Stomach (tissue), 9 donors: ENCODE data around the gene IL16. TPM values are rescaled to one million over a fixed set of nuclear protein-coding genes. Genes with fewer than 3 reads are reported as not detected.
A peak's percentile ranks its signal among the peaks of the same experiment; 100 is the strongest.

Experiments used
- DNase-seq, 2 donors: peaks; one replicate each; pipeline versions ENCODE4 v3.0.0 to v3.0.0-alpha.2; 2013 to 2019
- H3K27ac ChIP-seq, 5 donors: fragments of 200-600 bp in 4 of 5; sonication (generic) in 4 of 5; one replicate each; pipeline ENCODE4 v1.5.1; 2013 to 2019; ENCODE audit warnings: mild to moderate bottlenecking in 1 of 5, moderate library complexity in 1 of 5
- H3K27me3 ChIP-seq, 3 donors: fragments of 200-600 bp; sonication (generic); one replicate each; pipeline ENCODE4 v1.5.1; 2017 to 2019; ENCODE audit warnings: mixed run types in 1 of 3
- H3K36me3 ChIP-seq, 4 donors: fragments of 200-600 bp; sonication (generic); 1 replicate in 3 of 4; 2 replicates in 1 of 4; pipeline ENCODE4 v1.5.1; 2016 to 2019
- H3K4me1 ChIP-seq, 4 donors: fragments of 200-600 bp; sonication (generic); one replicate each; pipeline ENCODE4 v1.5.1; 2016 to 2019
- H3K4me3 ChIP-seq, 4 donors: fragments of 200-600 bp; sonication (generic) in 3 of 4; one replicate each; pipeline ENCODE4 v1.5.1; 2016 to 2019; ENCODE audit warnings: mild to moderate bottlenecking in 1 of 4
- H3K9me3 ChIP-seq, 4 donors: fragments of 200-600 bp; sonication (generic); one replicate each; pipeline ENCODE4 v1.5.1; 2016 to 2019
- CTCF ChIP-seq, 7 experiments: fragments of 450-650 bp in 4 of 7; fragments of 200-600 bp in 3 of 7; sonication (generic) in 3 of 7; IDR thresholded peaks; one replicate each; pipeline ENCODE4 v1.5.1; 2016 to 2019; ENCODE audit warnings: antibody characterized with exemption in 7 of 7, control low read depth in 2 of 7, mild to moderate bottlenecking in 1 of 7
- EP300 ChIP-seq: sonication (generic); formaldehyde crosslinking; IDR thresholded peaks from one replicate; pipeline ENCODE4 v1.6.1; 2017; ENCODE audit warnings: antibody characterized with exemption
- POLR2A ChIP-seq, 4 donors: fragments of 450-650 bp; IDR thresholded peaks; one replicate each; pipeline ENCODE4 v1.6.1; 2016; ENCODE audit warnings: antibody characterized with exemption in 4 of 4, control low read depth in 2 of 4, mild to moderate bottlenecking in 1 of 4, moderate library complexity in 1 of 4
- POLR2AphosphoS5 ChIP-seq, 3 donors: sonication (generic); formaldehyde crosslinking; IDR thresholded peaks; one replicate each; pipeline ENCODE4 v1.6.1; 2016; ENCODE audit warnings: antibody characterized with exemption in 3 of 3
- WGBS, 5 donors: extraction: QIAGEN DNeasy Blood & Tissue Kit in 3 of 5; methylation state at CpG; one replicate each; pipeline versions ENCODE4 v1.1.5 to v1.1.7; 2013 to 2018; 5-methylcytosine and 5-hydroxymethylcytosine counted together
- intact Hi-C: fragments of 100-400 bp; cut with DNase I; formaldehyde crosslinking; loops from one replicate; pipeline ENCODE4 v1.15.1; 2023; ENCODE audit warnings: low total_unique reads
- polyA plus RNA-seq, 3 donors: library from polyadenylated mRNA; stranded (reverse); fragments of 200-250 nt; gene quantifications; one replicate each; pipeline ENCODE4 v1.2.3, GENCODE V29; 2013
- total RNA-seq, 5 donors: library from RNA; depleted of rRNA; stranded (reverse); fragments of >200 nt; gene quantifications; one replicate each; pipeline versions ENCODE4 v1.1.0 to v1.2.3, GENCODE V29; 2014 to 2016
- donor health status: healthy with polysubstance abuse.
- donor health status: Bipolar disorder and iron deficiency.
- donor health status: healthy.

The IL16 gene
- total and polyA plus RNA-seq, 8 donors, result 4.9 to 21.0 (median 8.7) TPM

GRCh38 chr15:81274931-81275707, 78.4 kb downstream of the IL16 start:
- no peak overlapping the region for H3K4me3 ChIP-seq
- peaks cover 0 to 4% (median 0%) of the 10 kb centered on the region in 4 donors for H3K36me3 ChIP-seq
- peaks cover 0 to 19% (median 12%) of the 10 kb centered on the region in 4 donors for H3K4me1 ChIP-seq
- 9 to 11% (median 10%) methylated on average over 10 to 11 of the region's 11 CpGs for WGBS, 5 donors
- intact Hi-C loops, result loop anchor here (5.0 kb wide), 1 partner anchor 132 kb away; no protein-coding TSS in a partner anchor
- H3K27ac ChIP-seq, result peak overlapping the region in 3 of 5 donors; percentile 45 to 57 (median 53)
- no peaks in the 10 kb centered on the region for H3K9me3 ChIP-seq
- no peaks in the 10 kb centered on the region for H3K27me3 ChIP-seq
- DNase-seq, result peak; percentile 80 to 94
- TF ChIP-seq CTCF (IDR thresholded peaks at IDR 0.05) (peak in 5 of 7 experiments; percentile 82 to 94 (median 87)), POLR2AphosphoS5 (IDR thresholded peaks at IDR 0.05) (peak in 2 of 3 donors; percentile 20 to 64), POLR2A (IDR thresholded peaks at IDR 0.05) (no peak)

- H3K4me3 ChIP-seq, result no peak overlapping the region
- peaks cover 0 to 23% (median 12%) of the 10 kb centered on the region in 4 donors for H3K4me1 ChIP-seq
- no peak for TF ChIP-seq EP300
- TF ChIP-seq CTCF (IDR thresholded peaks at IDR 0.05), result no peak
- TF ChIP-seq POLR2AphosphoS5 (IDR thresholded peaks at IDR 0.05), result no peak
- no peak for TF ChIP-seq POLR2A (IDR thresholded peaks at IDR 0.05)
- H3K27me3 ChIP-seq, result no peaks in the 10 kb centered on the region
- WGBS, 5 donors, result 58 to 73% (median 69%) methylated on average over 3 of the region's 3 CpGs
- DNase-seq, result peak in 1 of 2 donors; percentile 51
- peak overlapping the region in 4 of 5 donors; percentile 44 to 57 (median 49) for H3K27ac ChIP-seq
- intact Hi-C loops, result no loop called here
- H3K9me3 ChIP-seq, result no peaks in the 10 kb centered on the region
- peaks cover 0 to 4% (median under 1%) of the 10 kb centered on the region in 4 donors for H3K36me3 ChIP-seq
Measured at GRCh38 chr15:81275711-81276392, 79.2 kb downstream of the IL16 start.

- Histone ChIP-seq H3K27ac (no peak overlapping the region), H3K4me3 (no peak overlapping the region), H3K36me3 (peaks cover 0 to 10% (median 3%) of the 10 kb centered on the region in 4 donors), H3K27me3 (no peaks in the 10 kb centered on the region), H3K4me1 (peaks cover 0 to 23% (median 12%) of the 10 kb centered on the region in 4 donors), H3K9me3 (no peaks in the 10 kb centered on the region)
- 90 to 98% (median 97%) methylated on average over 2 of the region's 2 CpGs for WGBS, 5 donors
- DNase-seq, result no peak
- intact Hi-C loops, result no loop called here
- TF ChIP-seq CTCF (IDR thresholded peaks at IDR 0.05) (no peak), POLR2AphosphoS5 (IDR thresholded peaks at IDR 0.05) (no peak), EP300 (no peak), POLR2A (IDR thresholded peaks at IDR 0.05) (no peak)
Measured at GRCh38 chr15:81276967-81277366, 80.3 kb downstream of the IL16 start.

GRCh38 chr15:81277851-81278250, 81.2 kb downstream of the IL16 start:
- DNase-seq, result no peak
- peaks cover 0 to 12% (median 3%) of the 10 kb centered on the region in 4 donors for H3K36me3 ChIP-seq
- no peak overlapping the region for H3K4me3 ChIP-seq
- no peaks in the 10 kb centered on the region for H3K9me3 ChIP-seq
- 92 to 98% (median 94%) methylated on average over 2 of the region's 2 CpGs for WGBS, 5 donors
- no peak for TF ChIP-seq POLR2A (IDR thresholded peaks at IDR 0.05)
- TF ChIP-seq CTCF (IDR thresholded peaks at IDR 0.05), result no peak
- no peak for TF ChIP-seq EP300
- TF ChIP-seq POLR2AphosphoS5 (IDR thresholded peaks at IDR 0.05), result no peak
- intact Hi-C loops, result no loop called here
- H3K27ac ChIP-seq, result no peak overlapping the region
- no peaks in the 10 kb centered on the region for H3K27me3 ChIP-seq
- H3K4me1 ChIP-seq, result peaks cover 0 to 23% (median 10%) of the 10 kb centered on the region in 4 donors
